Activated naive CD4-positive, alpha-beta T cell treated with anti-CD3 and anti-CD28 coated beads, Interleukin-2, amount 50 U/mL, for 72 hours (primary cell): Measurements from ENCODE around the gene ALG2. TPM values are rescaled to one million over a fixed set of nuclear protein-coding genes. Genes with fewer than 3 reads are reported as not detected.

ENCODE experiments used
- ATAC-seq, 2 donors: fragments of 150-1000 bp; cut with Tn5 transposase; 2 replicates each; pipeline ENCODE4 v1.10.0; 2021; ENCODE audit warnings: mild to moderate bottlenecking in 2 of 2, moderate library complexity in 2 of 2
- DNase-seq, 2 donors: peaks; one replicate each; pipeline ENCODE4 v3.0.0; 2021 to 2022; ENCODE audit warnings: low spot score in 2 of 2
- H3K27ac Mint-ChIP-seq, 2 donors: one replicate each; pipeline ENCODE4 v1.8.0; 2022; ENCODE audit warnings: mild to moderate bottlenecking in 2 of 2, mixed read lengths in 2 of 2
- H3K36me3 Mint-ChIP-seq, 2 donors: one replicate each; pipeline ENCODE4 v1.8.0; 2022; ENCODE audit warnings: mixed read lengths in 2 of 2
- H3K9me3 Mint-ChIP-seq, 2 donors: one replicate each; pipeline ENCODE4 v1.8.0; 2022; ENCODE audit warnings: mixed read lengths in 2 of 2
- total RNA-seq, 2 donors: library from RNA; stranded (reverse); gene quantifications; one replicate each; pipeline ENCODE4 v1.2.3, GENCODE V29; 2022

ALG2 gene
- total RNA-seq, result 10 to 100 TPM; 14.0 to 20.6 TPM

GRCh38 chr9:99221621-99222415, at the start of gene ALG2, which contains the start of gene SEC61B:
Gene ALG2 (minus strand): TSS chr9:99221942. CDS start chr9:99221894, 48 bp downstream.
Gene SEC61B (plus strand): TSS chr9:99222282. CDS start chr9:99222364, 82 bp downstream.
- Mint-ChIP-seq H3K27ac (peak within 1 kb of the TSS; percentile 98 to 100), H3K9me3 (no peaks in the 10 kb centered on the region), H3K36me3 (peaks cover 38 to 39% of the 10 kb centered on the region in 2 donors)
- DNase-seq, result peak; percentile 92 to 93
- ATAC-seq, result peak; percentile 93 to 96

- Mint-ChIP-seq H3K9me3 (no peaks in the 10 kb centered on the region), H3K36me3 (no peaks in the 10 kb centered on the region), H3K27ac (no peak overlapping the region)
- DNase-seq (no peak), ATAC-seq (no peak)
Measured at GRCh38 chr9:99270491-99270890, 48.7 kb upstream of the ALG2 start.

- ATAC-seq (no peak), DNase-seq (no peak)
- Mint-ChIP-seq H3K36me3 (no peaks in the 10 kb centered on the region), H3K9me3 (no peaks in the 10 kb centered on the region), H3K27ac (no peak overlapping the region)
Measured at GRCh38 chr9:99269416-99269815, 47.7 kb upstream of the ALG2 start.

- H3K36me3 Mint-ChIP-seq, result no peaks in the 10 kb centered on the region
- DNase-seq (peak; percentile 64 to 76), ATAC-seq (peak; percentile 80 to 89)
- no peaks in the 10 kb centered on the region for H3K9me3 Mint-ChIP-seq
- H3K27ac Mint-ChIP-seq, result no peak overlapping the region
Measured at GRCh38 chr9:99266255-99267023, 44.7 kb upstream of the ALG2 start.

- no peaks in the 10 kb centered on the region for H3K9me3 Mint-ChIP-seq
- no peak overlapping the region for H3K27ac Mint-ChIP-seq
Measured at GRCh38 chr9:99265691-99266090, 43.9 kb upstream of the ALG2 start.

GRCh38 chr9:99264070-99264680, 42.4 kb upstream of the ALG2 start:
- DNase-seq (peak in 1 of 2 donors; percentile 32), ATAC-seq (peak in 1 of 2 donors; percentile 52)
- no peaks in the 10 kb centered on the region for H3K9me3 Mint-ChIP-seq
- no peaks in the 10 kb centered on the region for H3K36me3 Mint-ChIP-seq
- H3K27ac Mint-ChIP-seq, result no peak overlapping the region

More at GRCh38 chr9:99265691-99266090, 43.9 kb upstream of the ALG2 start:
- peak; percentile 38 to 53 for ATAC-seq
- DNase-seq, result no peak
- no peaks in the 10 kb centered on the region for H3K36me3 Mint-ChIP-seq

- DNase-seq (no peak), ATAC-seq (no peak)
- Mint-ChIP-seq H3K27ac (no peak overlapping the region), H3K9me3 (no peaks in the 10 kb centered on the region), H3K36me3 (no peaks in the 10 kb centered on the region)
Measured at GRCh38 chr9:99262949-99263418, 41.2 kb upstream of the ALG2 start.

- no peak for ATAC-seq
- Mint-ChIP-seq H3K27ac (no peak overlapping the region), H3K36me3 (no peaks in the 10 kb centered on the region), H3K9me3 (no peaks in the 10 kb centered on the region)
- no peak for DNase-seq
Measured at GRCh38 chr9:99261923-99262322, 40.2 kb upstream of the ALG2 start.

GRCh38 chr9:99259231-99259918, 37.6 kb upstream of the ALG2 start:
- peaks cover 8 to 16% of the 10 kb centered on the region in 2 donors for H3K36me3 Mint-ChIP-seq
- ATAC-seq (peak; percentile 77 to 82), DNase-seq (peak in 1 of 2 donors; percentile 33)
- H3K9me3 Mint-ChIP-seq, result no peaks in the 10 kb centered on the region
- peak overlapping the region in 1 of 2 donors; percentile 22 for H3K27ac Mint-ChIP-seq

GRCh38 chr9:99257723-99258389, 36.1 kb upstream of the ALG2 start:
- Mint-ChIP-seq H3K36me3 (peaks cover 8 to 16% of the 10 kb centered on the region in 2 donors), H3K9me3 (no peaks in the 10 kb centered on the region), H3K27ac (no peak overlapping the region)
- DNase-seq (no peak), ATAC-seq (no peak)

- no peak for DNase-seq
- no peak overlapping the region for H3K27ac Mint-ChIP-seq
- H3K9me3 Mint-ChIP-seq, result no peaks in the 10 kb centered on the region
- no peak for ATAC-seq
- H3K36me3 Mint-ChIP-seq, result peaks cover 8 to 16% of the 10 kb centered on the region in 2 donors
Measured at GRCh38 chr9:99255651-99256050, 33.9 kb upstream of the ALG2 start.

- DNase-seq, result peak; percentile 83 to 95
- Mint-ChIP-seq H3K36me3 (peaks cover 8 to 16% of the 10 kb centered on the region in 2 donors), H3K27ac (peak overlapping the region; percentile 91 to 97), H3K9me3 (no peaks in the 10 kb centered on the region)
- ATAC-seq, result peak; percentile 92 to 95
Measured at GRCh38 chr9:99253772-99254431, 32.2 kb upstream of the ALG2 start.

- peak overlapping the region; percentile 91 to 97 for H3K27ac Mint-ChIP-seq
- peak; percentile 39 to 60 for ATAC-seq
- peaks cover 8 to 16% of the 10 kb centered on the region in 2 donors for H3K36me3 Mint-ChIP-seq
- no peaks in the 10 kb centered on the region for H3K9me3 Mint-ChIP-seq
- peak in 1 of 2 donors; percentile 52 for DNase-seq
Measured at GRCh38 chr9:99253134-99253533, 31.4 kb upstream of the ALG2 start.

GRCh38 chr9:99251157-99251556, 29.4 kb upstream of the ALG2 start:
- Mint-ChIP-seq H3K36me3 (peaks cover 8 to 13% of the 10 kb centered on the region in 2 donors), H3K27ac (no peak overlapping the region), H3K9me3 (no peaks in the 10 kb centered on the region)
- DNase-seq (no peak), ATAC-seq (no peak)

- H3K36me3 Mint-ChIP-seq, result no peaks in the 10 kb centered on the region
- no peaks in the 10 kb centered on the region for H3K9me3 Mint-ChIP-seq
- no peak for ATAC-seq
- H3K27ac Mint-ChIP-seq, result no peak overlapping the region
- no peak for DNase-seq
Measured at GRCh38 chr9:99249619-99250018, 27.9 kb upstream of the ALG2 start.
